ENCODE measurements around the gene SHMT2.

GRCh38 chr12:57201631-57202030 is 27.9 kb upstream of the SHMT2 start:
- no peak for TF ChIP-seq CTCF (IDR thresholded peaks at IDR 0.05 in 4 of 5, conservative IDR thresholded peaks at IDR 0.05 in 1 of 5)
- no peak for TF ChIP-seq POLR2A (IDR thresholded peaks at IDR 0.05)

Data from gastrocnemius medialis (tissue), 4 donors.